ENCODE results near the gene CCKAR.

CCKAR gene

DNA sequence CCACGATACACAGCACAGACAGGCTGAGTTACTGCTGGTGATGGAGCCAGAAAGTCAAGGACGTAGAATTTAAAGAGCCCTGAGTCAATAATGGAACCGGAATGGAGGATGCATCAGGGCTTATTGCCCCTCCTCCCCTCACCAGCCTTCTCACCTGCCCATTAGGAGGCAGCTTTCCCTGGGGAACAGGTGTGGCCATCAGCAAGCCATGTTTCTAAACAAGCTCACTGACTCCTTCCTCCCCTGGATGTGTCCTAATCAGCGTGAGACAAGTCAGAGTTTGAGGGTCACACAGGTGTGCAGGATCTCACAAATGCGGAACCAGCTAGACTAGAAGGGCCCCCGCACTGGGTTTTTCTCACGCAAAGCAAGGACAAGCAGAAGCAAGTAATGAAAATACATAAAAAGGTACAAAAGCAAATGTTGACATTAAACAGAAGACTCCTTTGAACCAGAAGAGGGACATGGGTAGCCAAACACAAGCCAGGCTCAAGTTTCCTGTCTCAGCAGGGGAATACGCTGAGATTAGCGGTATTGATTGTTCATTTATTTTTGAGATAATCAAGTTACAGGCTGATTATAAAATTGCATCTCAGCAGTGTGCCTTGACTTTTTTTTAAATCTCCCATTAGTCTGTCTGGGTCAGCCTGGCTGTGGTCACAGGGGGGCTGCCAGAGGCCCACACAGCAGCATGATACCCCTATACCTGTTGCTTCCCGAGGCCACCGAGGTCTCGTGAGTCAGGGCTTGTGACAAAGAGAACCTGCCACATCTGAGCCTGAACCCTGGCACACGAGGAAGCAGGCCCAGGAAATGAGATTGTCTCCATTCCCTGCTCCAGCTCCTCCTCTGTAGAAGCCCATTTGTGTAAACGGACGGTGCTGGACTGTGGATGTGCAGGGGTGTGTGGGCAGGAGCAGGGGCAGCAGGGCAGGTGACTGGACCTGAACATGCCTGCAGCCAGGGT lies 37.4 kb downstream of the CCKAR start:
- TF ChIP-seq, protein P1, sequence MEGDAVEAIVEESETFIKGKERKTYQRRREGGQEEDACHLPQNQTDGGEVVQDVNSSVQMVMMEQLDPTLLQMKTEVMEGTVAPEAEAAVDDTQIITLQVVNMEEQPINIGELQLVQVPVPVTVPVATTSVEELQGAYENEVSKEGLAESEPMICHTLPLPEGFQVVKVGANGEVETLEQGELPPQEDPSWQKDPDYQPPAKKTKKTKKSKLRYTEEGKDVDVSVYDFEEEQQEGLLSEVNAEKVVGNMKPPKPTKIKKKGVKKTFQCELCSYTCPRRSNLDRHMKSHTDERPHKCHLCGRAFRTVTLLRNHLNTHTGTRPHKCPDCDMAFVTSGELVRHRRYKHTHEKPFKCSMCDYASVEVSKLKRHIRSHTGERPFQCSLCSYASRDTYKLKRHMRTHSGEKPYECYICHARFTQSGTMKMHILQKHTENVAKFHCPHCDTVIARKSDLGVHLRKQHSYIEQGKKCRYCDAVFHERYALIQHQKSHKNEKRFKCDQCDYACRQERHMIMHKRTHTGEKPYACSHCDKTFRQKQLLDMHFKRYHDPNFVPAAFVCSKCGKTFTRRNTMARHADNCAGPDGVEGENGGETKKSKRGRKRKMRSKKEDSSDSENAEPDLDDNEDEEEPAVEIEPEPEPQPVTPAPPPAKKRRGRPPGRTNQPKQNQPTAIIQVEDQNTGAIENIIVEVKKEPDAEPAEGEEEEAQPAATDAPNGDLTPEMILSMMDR (IDR thresholded peaks at IDR 0.05), result no peak
- H3K4me3 ChIP-seq, result no peak overlapping the region
- DNase-seq (ENCODE audit: low spot score), result no peak
- no peak overlapping the region for H3K27ac ChIP-seq

- TF ChIP-seq, protein P1 (IDR thresholded peaks at IDR 0.05), result no peak
- H3K27ac ChIP-seq, result no peak overlapping the region
- H3K4me3 ChIP-seq, result no peak overlapping the region
- no peak for DNase-seq (ENCODE audit: low spot score)
Observed at GRCh38 chr4:26451597-26451996, 38.7 kb downstream of the CCKAR start.

GRCh38 chr4:26450418-26450817 lies 39.9 kb downstream of the CCKAR start:
- no peak for DNase-seq (ENCODE audit: low spot score)
- Histone ChIP-seq H3K27ac (no peak overlapping the region), H3K4me3 (no peak overlapping the region)
- TF ChIP-seq, protein P1 (IDR thresholded peaks at IDR 0.05), result no peak

DNA sequence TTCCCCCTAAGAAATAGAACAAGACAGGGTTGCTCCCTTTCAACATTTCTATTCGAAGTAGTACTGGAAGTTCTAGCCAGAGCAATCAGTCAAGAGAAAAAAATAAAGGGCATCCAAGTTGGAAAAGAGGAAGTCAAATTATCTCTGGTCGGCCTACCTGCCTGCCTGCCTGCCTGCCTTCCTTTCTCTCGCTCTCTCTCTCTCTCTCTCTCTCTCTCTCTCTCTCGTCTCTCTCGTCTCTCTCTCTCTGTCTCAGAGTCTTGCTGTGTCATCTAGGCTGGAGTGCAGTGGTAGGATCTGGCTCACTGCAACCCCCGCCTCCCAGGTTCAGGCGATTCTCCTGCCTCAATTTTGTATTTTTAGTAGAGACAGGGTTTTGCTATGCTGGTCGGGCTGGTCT lies 42.9 kb downstream of the CCKAR start:
- Histone ChIP-seq H3K4me3 (no peak overlapping the region), H3K27ac (no peak overlapping the region)
- TF ChIP-seq, protein P1 (IDR thresholded peaks at IDR 0.05), result no peak
- DNase-seq (ENCODE audit: low spot score), result no peak

DNA sequence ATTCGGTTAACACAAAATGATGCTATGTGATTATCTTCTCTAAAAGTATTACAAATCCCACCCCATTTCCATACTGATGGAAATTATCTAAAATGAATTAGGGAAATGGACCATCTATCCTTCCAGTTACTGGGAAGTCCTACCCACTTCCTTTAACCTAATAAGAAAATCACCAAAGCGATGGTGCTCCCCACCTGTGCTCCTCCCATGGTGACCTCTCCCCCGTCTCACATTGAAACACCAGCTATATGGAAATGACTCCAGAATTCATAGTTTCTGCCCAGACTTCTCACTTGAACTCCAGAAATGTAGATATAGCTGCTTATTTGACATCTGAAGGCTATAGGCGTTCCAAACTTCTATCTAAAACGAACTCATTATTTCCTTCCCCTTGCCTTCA lies 48.5 kb downstream of the CCKAR start:
- Histone ChIP-seq H3K4me3 (no peak overlapping the region), H3K27ac (no peak overlapping the region)
- no peak for DNase-seq (ENCODE audit: low spot score)
- TF ChIP-seq, protein P1 (IDR thresholded peaks at IDR 0.05), result no peak

GRCh38 chr4:26441102-26441501 lies 49.2 kb downstream of the CCKAR start:
- H3K4me3 ChIP-seq, result no peak overlapping the region
- TF ChIP-seq, protein P1 (IDR thresholded peaks at IDR 0.05), result no peak
- no peak for DNase-seq (ENCODE audit: low spot score)
- no peak overlapping the region for H3K27ac ChIP-seq
